Measurements from ENCODE around the gene MYO1E. TPM values are rescaled to one million over a fixed set of nuclear protein-coding genes. Genes with fewer than 3 reads are reported as not detected.
"Not testable (repeated sequence)": the region's sequence is repeated elsewhere in the genome, so short reads cannot be mapped to it uniquely, and the experiment has no call there.

MYO1E gene
- polyA plus RNA-seq, 4 donors, result 70.3 to 212 (median 156) TPM

- no peak for DNase-seq (ENCODE audit: low read depth in 4 of 4, low spot score in 3 of 4)
Measured at GRCh38 chr15:59152694-59153450, 219.8 kb downstream of the MYO1E start.

GRCh38 chr15:59150185-59150584, 222.5 kb downstream of the MYO1E start:
- no peak for DNase-seq (ENCODE audit: low read depth in 4 of 4, low spot score in 3 of 4)

DNA sequence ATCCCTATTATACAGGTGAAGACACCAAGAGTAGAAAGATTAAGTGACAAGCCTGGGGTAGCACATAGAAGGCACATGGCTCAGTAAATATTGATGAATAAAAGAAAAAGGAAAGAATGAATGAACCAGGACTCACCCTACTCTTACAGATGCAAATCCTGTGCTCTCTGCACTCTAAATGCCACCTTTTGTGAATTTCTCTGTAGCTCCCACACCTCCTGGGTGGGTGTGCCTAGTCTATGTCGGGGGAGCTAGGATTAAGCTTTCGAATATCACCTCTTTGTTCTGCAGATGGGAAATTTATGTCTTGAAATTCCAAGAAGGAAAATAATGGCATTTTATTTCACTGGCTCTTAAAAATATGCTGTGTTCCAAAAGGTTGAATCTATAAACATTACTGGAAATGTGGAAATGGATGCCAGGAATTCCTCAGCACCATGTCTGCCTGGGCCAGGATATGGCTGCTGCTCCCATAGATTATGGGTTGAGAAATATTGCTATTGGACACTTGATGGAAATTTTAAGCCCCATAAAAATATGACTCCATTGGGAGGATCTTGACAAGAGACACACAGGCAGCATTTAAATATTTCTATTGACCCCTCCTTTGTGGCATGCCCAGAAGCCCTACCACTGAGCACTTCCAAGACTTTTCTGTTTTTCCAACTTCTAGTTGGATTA, 224.4 kb downstream of the MYO1E start:
- DNase-seq (ENCODE audit: low read depth in 4 of 4, low spot score in 3 of 4), result no peak

GRCh38 chr15:59147666-59148065, 225.0 kb downstream of the MYO1E start:
- DNase-seq (ENCODE audit: low read depth in 4 of 4, low spot score in 3 of 4), result no peak

GRCh38 chr15:59144594-59144993, 228.1 kb downstream of the MYO1E start:
- DNase-seq (ENCODE audit: low read depth in 4 of 4, low spot score in 3 of 4), result not testable (repeated sequence)

GRCh38 chr15:59143281-59143680, 229.4 kb downstream of the MYO1E start:
- no peak for DNase-seq (ENCODE audit: low read depth in 4 of 4, low spot score in 3 of 4)

- no peak for DNase-seq (ENCODE audit: low read depth in 4 of 4, low spot score in 3 of 4)
Measured at GRCh38 chr15:59140422-59141226, 232.0 kb downstream of the MYO1E start.

- no peak for DNase-seq (ENCODE audit: low read depth in 4 of 4, low spot score in 3 of 4)
Measured at GRCh38 chr15:59138243-59138642, 234.4 kb downstream of the MYO1E start.

- no peak for DNase-seq (ENCODE audit: low read depth in 4 of 4, low spot score in 3 of 4)
Measured at GRCh38 chr15:59137566-59137965, 235.1 kb downstream of the MYO1E start.

DNA sequence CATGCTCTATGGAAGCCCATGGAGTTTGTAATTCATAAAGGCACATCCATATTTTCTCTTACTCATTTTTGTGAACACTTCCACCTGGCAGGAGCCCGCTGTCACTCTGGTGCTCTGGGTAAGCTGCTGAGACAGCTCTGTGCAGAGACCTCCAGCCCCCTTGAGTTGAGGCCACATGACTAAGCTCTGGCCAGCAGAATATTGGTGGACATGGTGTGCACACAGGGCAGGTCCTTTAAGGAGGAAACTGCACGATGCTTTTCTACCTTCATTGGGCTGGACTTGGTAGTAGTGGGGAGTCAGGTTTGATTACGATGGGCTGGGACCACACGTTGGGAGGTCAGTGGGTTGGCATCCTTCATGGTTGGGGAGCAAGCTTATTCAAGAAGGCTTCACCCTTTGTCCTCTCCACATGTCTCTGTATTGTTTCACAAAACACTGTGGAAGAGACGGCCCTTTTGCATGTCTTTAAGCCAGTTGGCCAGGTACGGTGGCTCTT, 238.7 kb downstream of the MYO1E start:
- DNase-seq (ENCODE audit: low read depth in 4 of 4, low spot score in 3 of 4), result no peak

DNA sequence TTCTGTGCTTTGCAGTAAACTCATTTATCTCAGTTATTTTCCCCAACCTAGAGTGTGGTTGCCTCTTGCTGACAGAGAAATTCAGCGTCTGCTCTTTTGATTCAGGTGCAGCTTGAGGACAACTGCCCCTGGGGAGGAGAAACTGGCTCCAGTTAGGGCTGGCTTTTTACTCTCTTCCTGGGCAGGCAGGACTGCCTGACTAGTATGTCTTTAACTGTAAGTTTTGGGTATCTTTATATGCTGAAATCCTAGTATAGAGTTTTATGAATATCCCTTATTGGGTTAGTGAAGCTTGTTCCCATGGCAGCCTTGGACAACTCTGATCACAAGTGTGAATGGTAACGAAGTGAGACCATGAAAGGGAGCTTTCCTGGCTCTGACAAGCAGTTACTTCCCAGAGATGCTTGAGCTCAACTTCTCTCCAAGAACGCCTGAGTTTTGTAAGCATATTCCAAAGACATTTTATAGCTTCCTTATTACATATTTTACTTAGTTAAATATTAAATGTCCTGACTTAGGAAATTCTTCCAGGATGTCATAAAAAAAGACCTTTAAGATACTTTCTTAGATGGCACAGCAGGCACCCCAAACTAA, 240.6 kb downstream of the MYO1E start:
- no peak for DNase-seq (ENCODE audit: low read depth in 4 of 4, low spot score in 3 of 4)

- no peak for DNase-seq (ENCODE audit: low read depth in 4 of 4, low spot score in 3 of 4)
Measured at GRCh38 chr15:59131456-59131855, 241.2 kb downstream of the MYO1E start.

GRCh38 chr15:59127255-59127654, 245.4 kb downstream of the MYO1E start:
- not testable (repeated sequence) for DNase-seq (ENCODE audit: low read depth in 4 of 4, low spot score in 3 of 4)

DNA sequence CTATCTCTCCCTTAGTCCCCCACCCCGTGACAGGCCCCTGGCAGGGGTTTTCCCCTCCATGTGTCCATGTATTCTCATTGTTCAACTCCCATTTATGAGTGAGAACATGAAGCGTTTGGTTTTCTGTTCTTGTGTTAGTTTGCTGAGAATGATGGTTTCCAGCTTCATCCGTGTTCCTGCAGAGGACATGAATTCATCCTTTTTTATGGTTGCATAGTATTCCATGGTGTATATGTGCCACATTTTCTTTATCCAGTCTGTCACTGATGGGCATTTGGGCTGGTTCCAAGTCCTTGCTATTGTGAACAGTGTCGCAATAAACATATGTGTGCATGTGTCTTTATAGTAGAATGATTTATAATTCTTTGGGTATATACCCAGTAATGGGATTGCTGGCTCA, 247.0 kb downstream of the MYO1E start:
- DNase-seq (ENCODE audit: low read depth in 4 of 4, low spot score in 3 of 4), result not testable (repeated sequence)

DNA sequence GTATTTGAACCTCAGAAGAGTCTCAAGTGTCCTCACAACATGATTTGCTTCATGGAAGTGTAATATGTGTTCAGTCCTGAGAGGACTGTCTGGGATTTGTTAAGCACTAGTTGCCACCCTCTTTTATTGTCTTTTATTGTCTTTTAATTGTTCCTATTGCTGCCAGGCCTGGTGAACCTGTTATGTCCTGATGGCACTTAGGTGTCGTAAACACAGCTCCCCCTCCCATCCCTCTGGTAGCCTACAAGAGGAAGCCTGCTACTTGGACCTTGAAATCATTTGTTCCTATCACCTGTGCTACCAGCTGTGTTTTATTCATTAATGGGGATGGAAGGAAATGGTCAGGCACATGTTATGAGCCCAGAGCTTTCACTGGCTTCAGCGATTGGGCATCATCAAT, 248.4 kb downstream of the MYO1E start:
- DNase-seq (ENCODE audit: low read depth in 4 of 4, low spot score in 3 of 4), result no peak

- no peak for DNase-seq (ENCODE audit: low read depth in 4 of 4, low spot score in 3 of 4)
Measured at GRCh38 chr15:59120937-59121336, 251.7 kb downstream of the MYO1E start.

DNA sequence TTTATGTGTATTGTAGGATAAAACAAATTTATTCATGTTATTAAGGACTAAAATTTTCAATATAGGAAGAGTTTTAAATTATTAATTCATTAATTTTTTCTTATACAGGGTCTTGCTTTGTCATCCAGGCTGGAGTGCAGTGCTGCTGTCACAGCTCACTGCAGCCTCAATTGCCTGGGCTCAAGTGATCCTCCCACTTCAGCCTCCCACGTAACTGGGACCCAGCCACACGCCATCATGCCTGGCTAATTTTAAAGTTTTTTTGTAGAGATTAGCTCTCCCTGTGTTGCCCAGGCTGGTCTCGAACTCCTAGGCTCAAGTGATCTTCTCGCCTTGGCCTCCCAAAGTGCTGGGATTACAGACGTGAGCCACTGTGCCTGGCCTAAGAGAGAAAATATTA, 253.0 kb downstream of the MYO1E start:
- no peak for DNase-seq (ENCODE audit: low read depth in 4 of 4, low spot score in 3 of 4)

GRCh38 chr15:59116771-59117170, 255.9 kb downstream of the MYO1E start:
- no peak for DNase-seq (ENCODE audit: low read depth in 4 of 4, low spot score in 3 of 4)

DNA sequence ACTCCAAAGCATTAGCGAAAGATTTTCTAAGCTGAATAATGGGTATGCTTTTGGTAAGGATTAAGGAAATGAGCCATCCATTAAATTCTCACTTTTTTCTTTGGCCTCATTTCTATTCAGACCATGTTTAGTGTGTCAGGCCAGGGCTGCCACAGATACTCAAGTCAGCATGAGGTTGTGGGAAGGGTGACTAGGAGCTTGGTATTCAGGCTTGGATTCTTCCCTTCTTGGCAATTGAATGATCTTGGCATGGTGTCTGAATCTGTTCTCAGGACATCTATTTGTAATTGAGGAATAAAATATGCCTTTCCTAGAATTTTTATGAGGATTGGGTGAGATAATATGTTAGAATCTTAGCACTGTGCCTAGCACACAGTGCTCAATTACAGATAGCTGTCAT, 256.5 kb downstream of the MYO1E start:
- no peak for DNase-seq (ENCODE audit: low read depth in 4 of 4, low spot score in 3 of 4)

- DNase-seq (ENCODE audit: low read depth in 4 of 4, low spot score in 3 of 4), result no peak
Measured at GRCh38 chr15:59115047-59115446, 257.6 kb downstream of the MYO1E start.

- no peak for DNase-seq (ENCODE audit: low read depth in 4 of 4, low spot score in 3 of 4)
Measured at GRCh38 chr15:59111251-59111650, 261.4 kb downstream of the MYO1E start.

Data from left renal pelvis (tissue), 4 donors.